Aorta (tissue), 5 donors: ENCODE results near the gene FBXO10. TPM values are rescaled to one million over a fixed set of nuclear protein-coding genes. Genes with fewer than 3 reads are reported as not detected.

Source experiments
- ATAC-seq: fragments of 200-7000 bp; cut with Tn5 transposase; one replicate; pipeline ENCODE4 v1.9.1; 2022; ENCODE audit warnings: moderate library complexity; ENCODE audit not compliant: low FRiP score
- DNase-seq, 2 donors: peaks; one replicate each; pipeline ENCODE4 v3.0.0-alpha.2; 2020
- H3K27ac ChIP-seq, 2 donors: one replicate each; pipeline ENCODE4 v1.5.1; 2013; ENCODE audit warnings: low read length in 2 of 2, mild to moderate bottlenecking in 2 of 2, moderate library complexity in 2 of 2, control low read depth in 1 of 2, inconsistent platforms in 1 of 2, low read depth in 1 of 2
- H3K27me3 ChIP-seq, 2 donors: one replicate each; pipeline ENCODE4 v1.6.1; 2013; ENCODE audit warnings: control low read depth in 1 of 2, low read length in 1 of 2, mild to moderate bottlenecking in 1 of 2, moderate library complexity in 1 of 2; ENCODE audit not compliant: insufficient read depth in 2 of 2, control insufficient read depth in 1 of 2
- H3K36me3 ChIP-seq, 2 donors: one replicate each; pipeline ENCODE4 v1.6.1; 2013; ENCODE audit warnings: control low read depth in 1 of 2, low read length in 1 of 2, mild to moderate bottlenecking in 1 of 2; ENCODE audit not compliant: insufficient read depth in 2 of 2, control insufficient read depth in 1 of 2
- H3K4me1 ChIP-seq, 2 donors: one replicate each; pipeline ENCODE4 v1.6.1; 2013; ENCODE audit warnings: low read length in 2 of 2, control low read depth in 1 of 2, mild to moderate bottlenecking in 1 of 2, moderate library complexity in 1 of 2; ENCODE audit not compliant: insufficient read depth in 2 of 2, control insufficient read depth in 1 of 2
- H3K4me3 ChIP-seq, 2 donors: one replicate each; pipeline ENCODE4 v1.5.1; 2013; ENCODE audit warnings: low read length in 2 of 2, control low read depth in 1 of 2, mild to moderate bottlenecking in 1 of 2
- H3K9me3 ChIP-seq: one replicate; pipeline ENCODE4 v1.6.1; 2013; ENCODE audit warnings: mild to moderate bottlenecking, low read length; ENCODE audit not compliant: control insufficient read depth
- WGBS, 2 donors: extraction: QIAGEN DNeasy Blood & Tissue Kit; methylation state at CpG; one replicate each; pipeline ENCODE4 v1.1.7; 2013; 5-methylcytosine and 5-hydroxymethylcytosine counted together
- intact Hi-C, 2 donors: fragments of 100-400 bp; cut with DNase I; formaldehyde crosslinking; loops; one replicate each; pipeline versions ENCODE4 v1.14.2 to v1.15.0; 2022
- polyA plus RNA-seq, 2 donors: library from polyadenylated mRNA; stranded (reverse); fragments of 200-250 nt; gene quantifications; one replicate each; pipeline ENCODE4 v1.2.3, GENCODE V29; 2013
- total RNA-seq, 2 donors: library from RNA; stranded (reverse); fragmentation: NEBNext Ultra II Directional; extraction: Animal tissue kit (Norgen Biotek cat#: 25700); gene quantifications; one replicate each; pipeline ENCODE4 v1.2.1, GENCODE V29; 2021
- donor health status: healthy with polysubstance abuse.
- donor health status: Bipolar disorder and iron deficiency.
- donor health status: DM: no; HTN: no; CAD: no.
- donor health status: DM: no; HTN: no; CAD: no.
- donor health status: DM: yes; HTN: yes; CAD: no.

Gene FBXO10
- total and polyA plus RNA-seq, 4 donors, result 0.38 to 7.8 (median 6.8) TPM

DNA sequence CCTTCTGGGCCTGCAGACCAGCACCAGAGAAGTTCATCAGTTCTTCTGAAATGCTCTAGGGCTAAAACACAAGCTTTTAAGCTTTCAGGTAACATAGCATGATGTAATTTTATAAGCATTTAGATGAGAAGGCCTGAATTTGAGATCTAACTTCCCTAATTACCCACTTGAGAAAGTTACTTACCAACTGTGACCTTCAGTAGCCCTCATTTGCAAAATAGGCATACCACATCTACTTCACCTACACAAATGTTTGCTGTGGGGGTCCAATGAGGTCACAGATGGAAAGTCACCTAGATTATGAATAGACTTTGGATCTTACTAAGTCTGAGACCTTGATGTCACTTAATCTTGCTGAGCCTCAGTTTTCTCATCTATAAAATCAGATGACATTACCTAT lies 36.5 kb downstream of the FBXO10 start:
- no peaks in the 10 kb centered on the region for H3K27me3 ChIP-seq
- intact Hi-C loops, result no loop called here
- DNase-seq (no peak), ATAC-seq (no peak)
- H3K36me3 ChIP-seq, result peaks cover 5 to 12% of the 10 kb centered on the region in 2 donors
- no peak overlapping the region for H3K4me3 ChIP-seq
- no peak overlapping the region for H3K27ac ChIP-seq
- no peaks in the 10 kb centered on the region for H3K4me1 ChIP-seq
- H3K9me3 ChIP-seq, result no peaks in the 10 kb centered on the region

DNA sequence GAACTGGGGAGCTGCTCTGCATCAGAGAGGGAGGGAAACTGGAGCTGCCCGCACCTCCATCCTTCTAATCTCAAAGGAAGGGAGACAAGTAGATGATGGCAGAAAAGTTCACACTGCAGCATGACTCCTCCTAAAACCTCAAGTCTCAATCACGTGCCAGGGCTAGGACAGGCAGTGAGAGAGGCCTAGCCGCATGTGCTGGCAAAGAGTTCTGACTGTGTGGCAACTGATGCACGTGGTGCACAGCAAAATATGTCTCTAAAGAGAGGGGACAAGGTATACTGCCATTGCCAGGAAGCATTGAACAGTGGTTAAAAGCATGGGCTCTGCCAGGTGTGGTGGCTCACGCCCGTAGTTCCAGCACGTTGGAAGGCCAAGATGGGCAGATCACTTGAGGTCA lies 38.1 kb downstream of the FBXO10 start:
- Histone ChIP-seq H3K36me3 (peaks cover 5 to 12% of the 10 kb centered on the region in 2 donors), H3K9me3 (no peaks in the 10 kb centered on the region), H3K4me1 (no peaks in the 10 kb centered on the region), H3K4me3 (no peak overlapping the region), H3K27ac (no peak overlapping the region), H3K27me3 (no peaks in the 10 kb centered on the region)
- no peak for ATAC-seq
- DNase-seq, result no peak
- 87 to 93% methylated on average over 7 of the region's 7 CpGs for WGBS, 2 donors
- intact Hi-C loops, result no loop called here

DNA sequence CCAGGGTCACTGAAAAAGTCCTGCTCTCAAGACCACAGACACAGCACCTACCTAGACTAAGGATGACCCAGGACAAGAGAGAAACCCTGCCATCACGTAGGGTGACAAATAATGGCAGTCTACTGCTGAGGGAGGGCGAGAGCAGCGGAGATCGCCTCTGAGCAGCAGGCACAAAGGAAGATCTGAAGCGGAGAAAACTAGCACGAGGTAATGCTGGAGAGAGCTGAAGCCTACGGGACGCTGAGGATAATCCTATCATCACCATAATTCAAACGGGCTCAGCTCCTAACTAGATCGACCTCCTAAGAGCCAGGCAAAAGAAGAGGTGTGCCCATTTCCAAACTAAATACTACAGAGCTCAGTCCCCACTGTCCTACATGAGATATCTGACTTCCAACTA lies 41.3 kb downstream of the FBXO10 start:
- Histone ChIP-seq H3K4me1 (no peaks in the 10 kb centered on the region), H3K4me3 (no peak overlapping the region), H3K9me3 (no peaks in the 10 kb centered on the region), H3K27me3 (no peaks in the 10 kb centered on the region), H3K36me3 (peaks cover 5 to 12% of the 10 kb centered on the region in 2 donors), H3K27ac (no peak overlapping the region)
- intact Hi-C loops, result no loop called here
- 79 to 83% methylated on average over 10 of the region's 10 CpGs for WGBS, 2 donors
- no peak for ATAC-seq
- no peak for DNase-seq

DNA sequence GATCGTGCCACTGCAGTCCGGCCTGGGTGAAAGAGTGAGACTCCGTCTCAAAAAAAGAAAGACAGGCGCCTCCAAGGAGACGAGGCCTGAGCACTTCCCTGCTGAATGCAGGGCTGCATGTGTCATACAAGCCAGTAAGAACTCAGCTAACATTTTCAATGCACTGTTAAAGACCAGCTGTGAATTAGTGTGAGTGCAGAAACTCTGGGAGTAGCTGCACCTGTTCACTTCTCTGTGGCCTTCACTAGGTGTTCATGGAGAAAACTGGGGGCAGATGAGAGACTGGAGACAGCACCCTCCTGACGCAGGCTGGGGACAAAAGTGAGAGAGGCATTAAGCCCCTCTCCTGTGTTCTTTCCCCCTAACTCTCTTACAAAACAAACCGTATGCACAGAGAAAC lies 41.8 kb downstream of the FBXO10 start:
- DNase-seq, result no peak
- Histone ChIP-seq H3K9me3 (no peaks in the 10 kb centered on the region), H3K27me3 (no peaks in the 10 kb centered on the region), H3K4me1 (no peaks in the 10 kb centered on the region), H3K36me3 (peaks cover 5 to 12% of the 10 kb centered on the region in 2 donors), H3K4me3 (no peak overlapping the region), H3K27ac (no peak overlapping the region)
- WGBS, 2 donors, result 79 to 90% methylated on average over 7 of the region's 7 CpGs
- intact Hi-C loops, result no loop called here
- ATAC-seq, result no peak

DNA sequence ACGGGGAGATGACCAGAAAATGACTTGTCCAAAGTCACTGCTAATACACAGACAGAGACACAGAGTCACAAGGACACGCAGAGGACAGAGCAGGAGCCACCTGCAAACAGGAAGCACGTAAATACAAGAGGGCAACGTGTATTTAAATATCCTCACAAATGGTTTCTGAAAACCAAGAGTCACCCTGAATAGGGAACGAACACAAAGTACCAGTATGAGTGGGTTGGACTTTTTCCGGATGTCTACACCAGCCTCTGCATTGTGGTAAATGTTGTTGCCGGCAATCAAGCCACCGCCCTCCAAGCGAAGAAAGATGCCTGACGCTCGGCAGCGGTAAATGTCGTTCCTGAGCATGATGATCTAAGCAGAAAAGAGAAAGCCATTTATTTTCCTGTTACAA lies 44.5 kb downstream of the FBXO10 start:
- Histone ChIP-seq H3K36me3 (peaks cover 4 to 6% of the 10 kb centered on the region in 2 donors), H3K4me1 (no peaks in the 10 kb centered on the region), H3K27me3 (no peaks in the 10 kb centered on the region), H3K27ac (no peak overlapping the region), H3K9me3 (no peaks in the 10 kb centered on the region), H3K4me3 (no peak overlapping the region)
- DNase-seq (no peak), ATAC-seq (no peak)
- 95 to 97% methylated on average over 13 of the region's 13 CpGs for WGBS, 2 donors
- intact Hi-C loops, result no loop called here

DNA sequence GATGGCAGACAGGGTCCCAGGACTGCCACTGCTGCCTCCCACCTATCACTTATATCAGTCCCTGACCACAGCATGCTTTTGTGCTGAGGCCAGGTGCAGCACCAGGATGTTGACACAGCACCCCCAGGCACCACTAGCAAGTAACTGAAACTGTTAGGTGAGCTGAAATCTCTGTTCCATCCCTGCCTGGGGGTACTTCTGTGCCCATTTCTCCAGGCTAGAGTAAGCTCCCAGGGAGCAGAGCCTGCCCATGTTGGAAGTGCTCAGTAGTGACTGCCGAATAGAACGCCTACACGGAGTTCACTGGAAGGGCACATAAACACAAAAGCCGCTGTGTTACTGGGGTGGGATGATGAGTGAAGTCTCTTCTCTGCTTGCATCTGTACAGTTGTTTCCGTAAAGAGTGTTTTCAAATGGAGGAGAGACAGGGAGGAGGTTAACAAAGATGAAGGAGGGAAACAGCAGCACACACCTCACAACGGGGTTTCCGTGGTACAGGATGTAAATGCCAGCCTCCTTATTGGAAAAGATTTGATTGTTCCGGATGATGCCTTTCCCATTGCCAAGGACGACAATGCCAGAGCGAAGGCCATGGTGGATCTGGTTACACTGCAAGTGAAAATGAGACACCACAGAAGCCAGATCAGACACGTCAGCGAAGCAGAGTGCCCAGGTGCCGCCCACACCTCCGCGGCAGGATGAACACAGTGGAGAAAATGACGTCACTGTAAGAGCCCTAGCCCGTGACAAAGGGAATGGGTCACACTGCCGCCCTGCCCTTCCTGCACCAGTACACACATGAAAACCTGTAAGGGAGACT lies 47.3 kb downstream of the FBXO10 start:
- 74 to 77% methylated on average over 18 of the region's 18 CpGs for WGBS, 2 donors
- no peak overlapping the region for H3K4me3 ChIP-seq
- no peaks in the 10 kb centered on the region for H3K9me3 ChIP-seq
- no peak for DNase-seq
- ATAC-seq, result no peak
- intact Hi-C loops, result no loop called here
- no peaks in the 10 kb centered on the region for H3K4me1 ChIP-seq
- H3K27me3 ChIP-seq, result no peaks in the 10 kb centered on the region
- no peak overlapping the region for H3K27ac ChIP-seq
- peaks cover 0 to 5% of the 10 kb centered on the region in 2 donors for H3K36me3 ChIP-seq

DNA sequence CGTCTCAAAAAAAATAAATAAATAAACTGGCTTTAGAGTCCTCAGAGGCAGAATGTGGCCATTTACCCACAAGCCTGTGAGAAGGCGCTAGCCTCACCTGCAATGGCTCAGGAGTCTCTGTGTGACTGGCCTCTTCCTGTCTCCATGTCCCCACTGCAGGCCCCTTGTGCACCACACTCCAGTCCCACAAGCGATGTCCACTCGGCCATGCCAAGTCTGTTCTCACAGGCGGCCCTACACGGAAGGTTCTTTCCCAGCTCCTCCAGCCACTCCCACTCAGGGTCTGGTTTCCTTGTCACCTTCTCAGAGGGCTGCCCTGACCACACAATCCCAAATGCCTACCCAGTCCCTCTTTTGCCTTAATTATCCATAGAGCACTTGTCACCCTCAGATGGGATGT lies 52.3 kb downstream of the FBXO10 start:
- WGBS, 2 donors, result 94 to 95% methylated on average over 6 of the region's 6 CpGs
- Histone ChIP-seq H3K4me1 (no peaks in the 10 kb centered on the region), H3K27ac (no peak overlapping the region), H3K9me3 (no peaks in the 10 kb centered on the region), H3K36me3 (peaks cover 0 to 7% of the 10 kb centered on the region in 2 donors), H3K27me3 (no peaks in the 10 kb centered on the region), H3K4me3 (no peak overlapping the region)
- ATAC-seq (no peak), DNase-seq (peak in 1 of 2 donors; percentile 57)
- intact Hi-C loops, result no loop called here

DNA sequence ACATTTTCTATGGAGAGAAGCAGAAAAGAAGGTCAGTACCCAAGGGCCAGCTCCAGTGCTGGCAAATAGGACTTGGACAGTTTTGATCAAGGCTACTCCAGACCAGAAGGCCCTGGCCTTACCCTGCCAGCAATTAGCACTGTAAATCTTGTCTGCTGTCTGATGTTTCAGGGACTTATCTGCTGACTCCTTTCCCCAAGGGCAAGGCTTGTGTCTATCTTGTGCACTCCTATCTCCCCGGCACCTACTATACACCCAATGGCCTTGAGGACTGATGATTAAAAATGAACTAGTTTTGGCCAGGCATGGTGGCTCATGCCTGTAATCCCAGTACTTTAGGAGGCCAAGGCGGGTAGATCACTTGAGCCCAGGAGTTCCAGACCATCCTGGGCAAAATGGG lies 53.2 kb downstream of the FBXO10 start:
- Histone ChIP-seq H3K27ac (no peak overlapping the region), H3K4me3 (no peak overlapping the region), H3K9me3 (no peaks in the 10 kb centered on the region), H3K36me3 (peaks cover 1 to 4% of the 10 kb centered on the region in 2 donors), H3K27me3 (no peaks in the 10 kb centered on the region), H3K4me1 (no peaks in the 10 kb centered on the region)
- no peak for ATAC-seq
- 96 to 98% methylated on average over 2 of the region's 2 CpGs for WGBS, 2 donors
- intact Hi-C loops, result no loop called here
- no peak for DNase-seq

DNA sequence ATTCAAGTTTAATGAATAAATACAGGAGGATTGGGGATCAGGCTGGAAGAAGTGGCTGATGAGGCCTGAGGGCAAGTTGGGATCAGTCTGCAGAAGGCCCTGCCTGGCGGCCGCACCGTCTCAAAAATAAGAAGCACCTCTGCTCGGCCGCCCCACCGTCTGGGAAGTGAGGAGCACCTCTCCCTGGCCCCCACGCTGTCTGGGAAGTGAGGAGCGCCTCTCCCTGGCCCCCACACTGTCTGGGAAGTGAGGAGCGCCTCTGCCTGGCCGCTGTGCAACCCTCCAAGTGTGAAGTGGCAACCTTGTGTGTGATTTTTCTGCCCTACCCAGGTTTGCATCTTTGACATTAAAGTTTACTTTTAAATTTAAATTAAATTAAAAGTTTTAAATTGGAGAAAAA lies 55.1 kb downstream of the FBXO10 start:
- no peak for ATAC-seq
- H3K4me1 ChIP-seq, result no peaks in the 10 kb centered on the region
- peak in 1 of 2 donors; percentile 60 for DNase-seq
- no peaks in the 10 kb centered on the region for H3K27me3 ChIP-seq
- H3K36me3 ChIP-seq, result peaks cover 1 to 4% of the 10 kb centered on the region in 2 donors
- no peaks in the 10 kb centered on the region for H3K9me3 ChIP-seq
- H3K27ac ChIP-seq, result no peak overlapping the region
- H3K4me3 ChIP-seq, result no peak overlapping the region
- WGBS, 2 donors, result 94 to 95% methylated on average over 10 of the region's 10 CpGs
- intact Hi-C loops, result no loop called here
